Fibroblast of pulmonary artery (primary cell): ENCODE results near the gene OSBPL9.

Source experiments
- DNase-seq: peaks from one replicate; pipeline ENCODE4 v3.0.0-alpha.2; 2010; ENCODE audit warnings: low read depth
- H3K4me3 ChIP-seq: replicated peaks from 2 replicates; pipeline ENCODE4 v1.5.1; 2011; ENCODE audit warnings: low read depth, mild to moderate bottlenecking, control low read depth, low read length, moderate library complexity
- CTCF ChIP-seq: IDR thresholded peaks from 2 replicates; pipeline ENCODE4 v1.5.1; 2011; ENCODE audit warnings: mild to moderate bottlenecking, control low read depth, low read length, inconsistent platforms; ENCODE audit errors: missing control alignments

OSBPL9 gene

GRCh38 chr1:51621161-51621560 lies 4.3 kb downstream of the OSBPL9 start:
- no peak for DNase-seq
- TF ChIP-seq CTCF: no peak
- H3K4me3 ChIP-seq: no peak overlapping the region

- no peak overlapping the region for H3K4me3 ChIP-seq
These were observed 5.1 kb downstream of the OSBPL9 start for GRCh38 chr1:51621841-51622454.

GRCh38 chr1:51622455-51622913 lies 5.6 kb downstream of the OSBPL9 start:
- no peak for TF ChIP-seq CTCF
- no peak overlapping the region for H3K4me3 ChIP-seq
- peak; percentile 70 for DNase-seq

More at GRCh38 chr1:51621841-51622454, 5.1 kb downstream of the OSBPL9 start:
- DNase-seq: no peak
- TF ChIP-seq CTCF: no peak

- TF ChIP-seq CTCF: no peak
- DNase-seq: no peak
- no peak overlapping the region for H3K4me3 ChIP-seq
These were observed 6.1 kb downstream of the OSBPL9 start for GRCh38 chr1:51623025-51623424.

- H3K4me3 ChIP-seq: no peak overlapping the region
- no peak for TF ChIP-seq CTCF
- no peak for DNase-seq
These were observed 6.6 kb downstream of the OSBPL9 start for GRCh38 chr1:51623450-51623849.

GRCh38 chr1:51624855-51625254 lies 8.0 kb downstream of the OSBPL9 start:
- peak; percentile 13 for DNase-seq
- H3K4me3 ChIP-seq: no peak overlapping the region
- no peak for TF ChIP-seq CTCF

- TF ChIP-seq CTCF: peak; percentile 70
- peak; percentile 78 for DNase-seq
- H3K4me3 ChIP-seq: no peak overlapping the region
These were observed 10.8 kb downstream of the OSBPL9 start for GRCh38 chr1:51627672-51628071.
